ENCODE data around the gene NPTXR. TPM values are rescaled to one million over a fixed set of nuclear protein-coding genes. Genes with fewer than 3 reads are reported as not detected.

Gene NPTXR
- total RNA-seq, 4 donors from 2014 or later: 7.9 to 21.7 (median 12.5) TPM

GRCh38 chr22:38829485-38829884 is 14.3 kb downstream of the NPTXR start:
- no peaks in the 10 kb centered on the region for H3K4me1 ChIP-seq
- peaks cover 0 to 6% of the 10 kb centered on the region in 2 donors for H3K36me3 ChIP-seq
- TF ChIP-seq POLR2AphosphoS5 (IDR thresholded peaks at IDR 0.05): no peak
- no peak for TF ChIP-seq CTCF (IDR thresholded peaks at IDR 0.05)
- no peak for TF ChIP-seq POLR2A (IDR thresholded peaks at IDR 0.05)
- TF ChIP-seq EP300 (IDR thresholded peaks at IDR 0.05): no peak
- H3K27me3 ChIP-seq: no peaks in the 10 kb centered on the region
- H3K4me3 ChIP-seq: no peak overlapping the region
- no peak for ATAC-seq
- no peak overlapping the region for H3K27ac ChIP-seq
- no peaks in the 10 kb centered on the region for H3K9me3 ChIP-seq
- 70 to 72% methylated on average over 3 to 4 of the region's 4 CpGs for WGBS, 2 donors (ENCODE audit: low coverage in 1 of 2)

GRCh38 chr22:38828616-38829205 is 15.1 kb downstream of the NPTXR start:
- peaks cover 0 to 6% of the 10 kb centered on the region in 2 donors for H3K36me3 ChIP-seq
- no peaks in the 10 kb centered on the region for H3K4me1 ChIP-seq
- H3K27me3 ChIP-seq: no peaks in the 10 kb centered on the region
- no peak overlapping the region for H3K27ac ChIP-seq
- WGBS, 2 donors (ENCODE audit: low coverage in 1 of 2): 78% methylated on average over 1 of the region's 10 CpGs; no CpG with 5 or more reads in 1 of the 2 donors
- no peaks in the 10 kb centered on the region for H3K9me3 ChIP-seq
- ATAC-seq: no peak
- no peak for TF ChIP-seq CTCF (IDR thresholded peaks at IDR 0.05)
- no peak overlapping the region for H3K4me3 ChIP-seq

- Histone ChIP-seq H3K4me3 (no peak overlapping the region), H3K4me1 (no peaks in the 10 kb centered on the region), H3K36me3 (peaks cover 0 to 6% of the 10 kb centered on the region in 2 donors), H3K27ac (no peak overlapping the region), H3K27me3 (no peaks in the 10 kb centered on the region), H3K9me3 (no peaks in the 10 kb centered on the region)
- no peak for TF ChIP-seq CTCF (IDR thresholded peaks at IDR 0.05)
- TF ChIP-seq EP300 (IDR thresholded peaks at IDR 0.05): no peak
- TF ChIP-seq POLR2AphosphoS5 (IDR thresholded peaks at IDR 0.05): no peak
- no peak for TF ChIP-seq POLR2A (IDR thresholded peaks at IDR 0.05)
- no peak for ATAC-seq
- 58 to 76% methylated on average over 5 to 7 of the region's 11 CpGs for WGBS, 2 donors (ENCODE audit: low coverage in 1 of 2)
Observed at GRCh38 chr22:38828191-38828590, 15.6 kb downstream of the NPTXR start.

- Histone ChIP-seq H3K27ac (no peak overlapping the region), H3K4me3 (no peak overlapping the region), H3K36me3 (peaks cover 0 to 6% of the 10 kb centered on the region in 2 donors), H3K27me3 (no peaks in the 10 kb centered on the region), H3K4me1 (no peaks in the 10 kb centered on the region), H3K9me3 (no peaks in the 10 kb centered on the region)
- no peak for ATAC-seq
- no peak for TF ChIP-seq POLR2AphosphoS5 (IDR thresholded peaks at IDR 0.05)
- TF ChIP-seq POLR2A (IDR thresholded peaks at IDR 0.05): no peak
- no peak for TF ChIP-seq EP300 (IDR thresholded peaks at IDR 0.05)
- TF ChIP-seq CTCF (IDR thresholded peaks at IDR 0.05): no peak
Observed at GRCh38 chr22:38827510-38827909, 16.3 kb downstream of the NPTXR start.

GRCh38 chr22:38826801-38827200 is 17.0 kb downstream of the NPTXR start:
- Histone ChIP-seq H3K4me3 (no peak overlapping the region), H3K4me1 (no peaks in the 10 kb centered on the region), H3K9me3 (no peaks in the 10 kb centered on the region), H3K36me3 (peaks cover 0 to 6% of the 10 kb centered on the region in 2 donors), H3K27ac (no peak overlapping the region), H3K27me3 (no peaks in the 10 kb centered on the region)
- TF ChIP-seq CTCF (IDR thresholded peaks at IDR 0.05) (no peak), POLR2AphosphoS5 (IDR thresholded peaks at IDR 0.05) (no peak), EP300 (IDR thresholded peaks at IDR 0.05) (no peak), POLR2A (IDR thresholded peaks at IDR 0.05) (no peak)
- WGBS, 2 donors (ENCODE audit: low coverage in 1 of 2): 76 to 79% methylated on average over 5 of the region's 5 CpGs
- ATAC-seq: no peak
